ENCODE measurements around the gene UBA5.
A peak's percentile ranks its signal among the peaks of the same experiment; 100 is the strongest.

- TF ChIP-seq CTCF (IDR thresholded peaks at IDR 0.05) (no peak), JUN (IDR thresholded peaks at IDR 0.05) (no peak), MAFK (IDR thresholded peaks at IDR 0.05; ENCODE audit: partially characterized antibody) (peak; percentile 36), POLR2A (IDR thresholded peaks at IDR 0.05; ENCODE audit: low read length) (no peak), CBX8 (IDR thresholded peaks at IDR 0.05) (no peak), ELK1 (IDR thresholded peaks at IDR 0.05; ENCODE audit: low read depth, low read length) (no peak), NFE2L2 (conservative IDR thresholded peaks at IDR 0.05; ENCODE audit: low read length) (no peak), REST (IDR thresholded peaks at IDR 0.05) (no peak), RNF2 (IDR thresholded peaks at IDR 0.05; ENCODE audit: borderline replicate concordance, low read depth) (no peak), RARB (CRISPR knock-in tag; IDR thresholded peaks at IDR 0.05) (no peak), CBX2 (IDR thresholded peaks at IDR 0.05; ENCODE audit: borderline replicate concordance, low read depth) (no peak), RFX5 (IDR thresholded peaks at IDR 0.05) (no peak), BCL3 (IDR thresholded peaks at IDR 0.05) (no peak), ESRRA (IDR thresholded peaks at IDR 0.05; ENCODE audit: borderline replicate concordance, low read length) (no peak)
Measured at GRCh38 chr3:132721479-132722164, 61.5 kb downstream of the UBA5 start.
